ENCODE results near the gene MARCHF2.

- TF ChIP-seq POLR2A (IDR thresholded peaks at IDR 0.05), result no peak
- TF ChIP-seq CTCF (IDR thresholded peaks at IDR 0.05), result no peak
These were observed 8.7 kb downstream of the MARCHF2 start for GRCh38 chr19:8421484-8422461.

Measured in lower leg skin (tissue), 3 donors.